Colon (tissue), 2 donors: ENCODE data around the gene XRN2.

Experiments used
- FAIRE-seq: peaks from 2 replicates; lab custom pipeline; 2012; peaks lifted over from hg19 to GRCh38; lab: Jason Lieb, UNC
- donor health status: control.
- donor health status: control.

Gene XRN2

GRCh38 chr20:21303061-21303871 lies at the start of gene XRN2:
Gene XRN2 (plus strand): TSS chr20:21303331. CDS start chr20:21303399, 68 bp downstream.
- no peak for FAIRE-seq

GRCh38 chr20:21257192-21257591 lies 45.9 kb upstream of the XRN2 start:
- FAIRE-seq: no peak

- no peak for FAIRE-seq
Observed at GRCh38 chr20:21258411-21258810, 44.7 kb upstream of the XRN2 start.

GRCh38 chr20:21259346-21259745 lies 43.8 kb upstream of the XRN2 start:
- FAIRE-seq: no peak

GRCh38 chr20:21262812-21263211 lies 40.3 kb upstream of the XRN2 start:
- FAIRE-seq: no peak

GRCh38 chr20:21265261-21266190 lies 37.6 kb upstream of the XRN2 start:
- FAIRE-seq: no peak

- no peak for FAIRE-seq
Observed at GRCh38 chr20:21266191-21266536, 37.0 kb upstream of the XRN2 start.

GRCh38 chr20:21269772-21270171 lies 33.4 kb upstream of the XRN2 start:
- FAIRE-seq: no peak

GRCh38 chr20:21270806-21271205 lies 32.3 kb upstream of the XRN2 start:
- FAIRE-seq: no peak

GRCh38 chr20:21272279-21272678 lies 30.9 kb upstream of the XRN2 start:
- FAIRE-seq: no peak

- FAIRE-seq: no peak
Observed at GRCh38 chr20:21272679-21273078, 30.5 kb upstream of the XRN2 start.

- no peak for FAIRE-seq
Observed at GRCh38 chr20:21273755-21274386, 29.3 kb upstream of the XRN2 start.

GRCh38 chr20:21278829-21279228 lies 24.3 kb upstream of the XRN2 start:
- no peak for FAIRE-seq

GRCh38 chr20:21279706-21280521 lies 23.2 kb upstream of the XRN2 start:
- FAIRE-seq: no peak

GRCh38 chr20:21280522-21281016 lies 22.6 kb upstream of the XRN2 start:
- FAIRE-seq: no peak

GRCh38 chr20:21286775-21287174 lies 16.4 kb upstream of the XRN2 start:
- FAIRE-seq: no peak

- FAIRE-seq: no peak
Observed at GRCh38 chr20:21288587-21289370, 14.4 kb upstream of the XRN2 start.

- FAIRE-seq: no peak
Observed at GRCh38 chr20:21289651-21290050, 13.5 kb upstream of the XRN2 start.

GRCh38 chr20:21291026-21291425 lies 12.1 kb upstream of the XRN2 start:
- FAIRE-seq: no peak

- no peak for FAIRE-seq
Observed at GRCh38 chr20:21294755-21295154, 8.4 kb upstream of the XRN2 start.
